HG03039 (cell line): ENCODE measurements around the gene DGKB.

Experiments used
- ATAC-seq: cut with Tn5 transposase; IDR thresholded peaks from one replicate; pipeline ENCODE4 v1.9.1; 2021; ENCODE audit warnings: mild to moderate bottlenecking, moderate library complexity; ENCODE audit not compliant: unreplicated experiment

The DGKB gene

GRCh38 chr7:14407246-14408015 lies 495.1 kb downstream of the DGKB start:
- no peak for ATAC-seq

DNA sequence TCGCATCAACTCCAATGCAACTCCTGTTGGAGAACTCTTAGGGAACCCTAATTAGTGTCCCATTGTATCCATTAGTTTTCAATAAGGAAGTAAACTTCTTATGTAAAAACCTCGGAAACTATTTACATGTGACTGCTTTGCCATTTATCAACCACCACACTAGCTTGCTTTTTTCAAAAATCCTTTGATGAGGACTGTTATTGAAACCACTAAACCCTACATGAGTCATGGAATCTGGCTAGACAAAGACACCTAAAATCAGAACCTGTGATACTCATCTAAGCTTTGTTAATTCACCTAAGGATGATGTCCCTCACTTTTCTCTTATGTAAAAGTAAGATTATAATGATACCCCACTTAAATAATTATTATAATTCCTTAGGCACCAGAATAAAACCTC lies 499.0 kb downstream of the DGKB start:
- ATAC-seq, result no peak

DNA sequence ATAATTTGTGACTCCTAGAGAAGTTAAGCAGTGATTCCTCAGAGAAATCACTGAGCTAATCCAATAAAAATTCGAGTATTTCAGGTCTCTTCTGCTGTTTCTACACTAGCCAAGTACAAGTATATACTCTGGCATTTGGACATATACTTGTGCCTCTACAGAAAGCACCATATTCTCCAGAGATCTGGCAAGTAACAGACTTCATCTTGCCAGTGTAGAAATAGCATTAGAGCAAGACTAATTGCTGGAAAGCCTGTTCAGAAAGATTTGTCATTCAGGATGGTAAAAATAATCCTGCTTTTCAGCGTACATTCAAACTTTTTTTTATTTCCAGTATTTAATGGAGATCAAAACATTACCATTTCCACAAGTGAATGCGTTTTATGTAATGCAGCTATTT lies 502.3 kb downstream of the DGKB start:
- ATAC-seq, result no peak

GRCh38 chr7:14398526-14398925 lies 504.0 kb downstream of the DGKB start:
- no peak for ATAC-seq

DNA sequence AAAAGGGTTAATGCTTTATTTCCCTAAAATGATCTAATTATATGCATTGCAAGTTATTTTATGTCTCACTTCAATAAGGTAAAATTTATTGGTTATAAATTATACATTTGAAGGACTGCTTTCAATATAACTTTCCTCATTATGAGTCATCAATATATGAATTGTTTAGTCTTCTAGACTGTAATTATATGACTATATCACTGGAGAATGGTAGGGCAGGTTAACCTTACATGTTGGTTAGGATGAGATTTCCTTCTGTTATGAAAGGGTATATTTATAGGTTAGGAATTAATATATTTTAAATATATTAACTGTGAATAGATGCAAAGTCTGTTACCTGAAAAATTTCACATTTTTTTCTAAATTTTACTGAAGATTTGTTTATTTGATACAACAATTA lies 506.7 kb downstream of the DGKB start:
- ATAC-seq, result no peak

- ATAC-seq, result no peak
Measured at GRCh38 chr7:14394786-14395185, 507.8 kb downstream of the DGKB start.

DNA sequence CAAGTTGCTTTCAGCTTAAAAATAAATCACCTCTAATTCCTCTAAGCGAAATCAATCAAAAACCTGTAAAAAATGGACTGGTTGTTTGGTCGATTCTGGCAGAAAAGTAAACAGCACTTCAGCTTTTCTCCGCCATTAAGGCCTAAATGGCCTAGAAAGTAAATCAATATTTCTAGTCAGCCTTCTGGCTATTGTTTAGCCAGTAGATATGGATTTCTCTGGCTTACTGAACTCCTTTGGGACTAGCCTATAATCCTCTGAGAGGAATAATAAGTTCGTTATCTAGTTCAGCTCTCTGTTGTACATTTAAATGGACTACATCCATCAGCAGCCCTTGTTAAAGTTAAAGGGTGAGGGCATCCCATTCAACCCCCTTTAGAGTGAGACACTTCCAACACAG lies 513.0 kb downstream of the DGKB start:
- ATAC-seq, result no peak

GRCh38 chr7:14389181-14389591 lies 513.4 kb downstream of the DGKB start:
- no peak for ATAC-seq

GRCh38 chr7:14385074-14385473 lies 517.5 kb downstream of the DGKB start:
- ATAC-seq, result no peak

GRCh38 chr7:14381936-14382335 lies 520.6 kb downstream of the DGKB start:
- ATAC-seq, result no peak

GRCh38 chr7:14381306-14381705 lies 521.2 kb downstream of the DGKB start:
- no peak for ATAC-seq

- no peak for ATAC-seq
Measured at GRCh38 chr7:14380881-14381280, 521.7 kb downstream of the DGKB start.

DNA sequence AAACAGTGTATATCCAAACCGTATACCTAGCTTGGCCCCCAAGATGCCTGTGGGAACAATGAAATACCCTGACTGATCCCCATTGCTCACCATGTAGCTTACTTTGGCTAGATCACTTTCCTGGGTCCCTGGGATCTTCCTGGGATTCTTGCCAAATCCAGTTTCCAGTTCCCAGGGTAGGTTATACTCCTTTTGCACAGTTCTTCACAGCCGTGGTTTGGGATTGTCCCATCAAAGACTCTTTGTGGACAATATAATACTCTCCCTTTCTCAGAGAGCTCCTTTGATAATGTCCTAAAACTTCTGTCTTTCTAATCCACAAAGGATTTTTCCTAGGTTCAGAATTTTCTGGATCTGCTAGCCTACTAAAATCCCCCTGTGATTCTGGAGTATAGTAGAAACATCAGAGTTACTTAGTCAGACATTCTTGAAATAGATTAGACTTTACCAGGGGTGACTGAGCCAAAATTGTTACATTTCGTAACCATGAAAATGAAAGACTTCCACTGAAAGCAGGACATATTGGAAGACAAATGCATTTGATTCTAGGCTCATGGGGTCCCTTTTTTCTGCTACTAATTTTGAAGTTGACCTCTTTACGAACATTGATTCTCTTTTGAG lies 524.8 kb downstream of the DGKB start:
- no peak for ATAC-seq

DNA sequence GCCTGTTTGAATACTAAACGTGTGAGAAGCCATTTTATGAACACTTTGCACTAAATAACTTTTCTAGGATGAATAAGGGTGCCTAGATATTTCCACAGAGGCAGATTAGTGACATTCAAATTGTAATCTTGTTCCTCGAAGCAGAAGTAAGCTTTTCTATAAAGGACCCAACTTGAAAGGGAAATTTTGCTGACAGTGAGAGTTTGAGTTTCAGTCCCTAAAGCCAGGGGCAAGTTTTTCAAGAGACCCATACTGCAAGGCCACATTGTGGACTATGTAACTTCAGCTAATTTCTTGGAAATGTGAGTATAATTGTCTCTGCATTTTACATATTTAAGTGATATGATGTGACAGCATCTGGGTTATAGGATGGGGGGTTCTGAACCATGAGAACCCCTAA lies 525.8 kb downstream of the DGKB start:
- ATAC-seq, result no peak

- no peak for ATAC-seq
Measured at GRCh38 chr7:14375998-14376397, 526.6 kb downstream of the DGKB start.

GRCh38 chr7:14374336-14374735 lies 528.2 kb downstream of the DGKB start:
- ATAC-seq, result no peak

- no peak for ATAC-seq
Measured at GRCh38 chr7:14368285-14368684, 534.3 kb downstream of the DGKB start.

DNA sequence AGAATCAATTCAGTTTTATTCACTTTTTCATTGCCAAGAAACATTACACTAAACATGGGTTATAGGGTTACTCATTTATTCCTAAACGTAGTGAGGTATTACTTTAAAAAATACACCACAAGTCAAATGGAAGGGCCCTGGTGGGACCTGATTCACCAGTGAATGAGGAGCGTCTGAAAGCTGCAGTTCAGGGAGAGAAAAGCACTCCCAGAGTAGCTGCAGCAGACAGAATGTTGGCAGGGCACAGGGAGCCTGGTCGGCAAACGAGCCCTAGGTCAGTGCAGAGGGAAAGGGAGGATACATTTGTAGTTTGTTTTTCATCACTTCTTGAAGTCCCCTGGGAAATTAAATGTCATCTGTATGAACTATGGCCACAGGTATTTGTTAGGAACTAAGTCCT lies 551.4 kb downstream of the DGKB start:
- ATAC-seq, result no peak

DNA sequence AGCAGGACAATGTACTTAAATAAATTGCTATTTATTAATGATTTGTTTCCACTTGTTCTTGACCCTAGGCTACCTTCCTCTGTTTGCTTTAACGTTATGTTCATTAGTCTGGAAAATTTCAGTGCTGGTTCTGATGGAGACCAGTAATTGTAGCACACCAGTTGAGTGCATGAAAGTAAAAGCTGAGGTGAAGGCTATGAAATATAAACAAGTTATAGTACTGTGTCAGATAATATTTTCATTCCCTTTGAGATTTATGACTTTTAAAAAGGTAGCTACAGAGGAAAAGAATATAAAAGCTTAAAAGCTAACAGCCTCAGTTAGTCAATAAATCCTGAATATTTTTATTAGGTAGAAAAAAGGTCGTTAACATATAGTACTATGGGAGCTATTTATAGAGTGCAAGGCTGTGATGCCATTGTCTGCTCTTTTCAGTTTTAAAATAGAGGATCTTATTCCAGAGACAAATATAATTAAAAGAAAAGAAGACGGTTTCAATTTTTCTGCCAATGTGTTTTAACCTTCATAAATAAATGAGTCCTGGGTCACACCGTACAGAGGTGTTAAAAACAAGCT lies 561.3 kb downstream of the DGKB start:
- ATAC-seq, result no peak

- no peak for ATAC-seq
Measured at GRCh38 chr7:14340393-14341074, 562.0 kb downstream of the DGKB start.

DNA sequence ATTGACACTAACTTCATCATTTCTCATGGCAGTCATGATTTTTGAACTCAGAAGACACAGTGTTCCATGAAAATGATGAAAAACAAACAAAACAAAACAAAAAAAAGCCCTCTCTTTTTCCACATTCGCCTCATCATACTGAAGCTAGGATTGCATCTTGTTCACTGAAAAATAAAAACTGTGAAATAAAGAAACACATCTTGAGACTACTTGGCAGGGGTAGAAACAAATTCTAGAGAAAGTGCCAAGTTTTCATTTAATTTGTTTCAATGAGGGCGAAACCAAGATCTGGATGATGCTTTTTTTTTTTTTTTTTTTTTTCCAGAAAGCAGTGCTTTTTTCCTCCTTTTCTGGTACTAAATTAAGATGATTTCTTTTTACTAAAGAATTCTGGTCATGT lies 562.7 kb downstream of the DGKB start:
- ATAC-seq, result no peak

GRCh38 chr7:14336256-14336655 lies 566.3 kb downstream of the DGKB start:
- no peak for ATAC-seq
